ENCODE measurements around the gene GSE1. TPM values are rescaled to one million over a fixed set of nuclear protein-coding genes. Genes with fewer than 3 reads are reported as not detected.

The GSE1 gene
- polyA plus RNA-seq, 3 donors = 62.2 to 81.9 (median 73.5) TPM

DNA sequence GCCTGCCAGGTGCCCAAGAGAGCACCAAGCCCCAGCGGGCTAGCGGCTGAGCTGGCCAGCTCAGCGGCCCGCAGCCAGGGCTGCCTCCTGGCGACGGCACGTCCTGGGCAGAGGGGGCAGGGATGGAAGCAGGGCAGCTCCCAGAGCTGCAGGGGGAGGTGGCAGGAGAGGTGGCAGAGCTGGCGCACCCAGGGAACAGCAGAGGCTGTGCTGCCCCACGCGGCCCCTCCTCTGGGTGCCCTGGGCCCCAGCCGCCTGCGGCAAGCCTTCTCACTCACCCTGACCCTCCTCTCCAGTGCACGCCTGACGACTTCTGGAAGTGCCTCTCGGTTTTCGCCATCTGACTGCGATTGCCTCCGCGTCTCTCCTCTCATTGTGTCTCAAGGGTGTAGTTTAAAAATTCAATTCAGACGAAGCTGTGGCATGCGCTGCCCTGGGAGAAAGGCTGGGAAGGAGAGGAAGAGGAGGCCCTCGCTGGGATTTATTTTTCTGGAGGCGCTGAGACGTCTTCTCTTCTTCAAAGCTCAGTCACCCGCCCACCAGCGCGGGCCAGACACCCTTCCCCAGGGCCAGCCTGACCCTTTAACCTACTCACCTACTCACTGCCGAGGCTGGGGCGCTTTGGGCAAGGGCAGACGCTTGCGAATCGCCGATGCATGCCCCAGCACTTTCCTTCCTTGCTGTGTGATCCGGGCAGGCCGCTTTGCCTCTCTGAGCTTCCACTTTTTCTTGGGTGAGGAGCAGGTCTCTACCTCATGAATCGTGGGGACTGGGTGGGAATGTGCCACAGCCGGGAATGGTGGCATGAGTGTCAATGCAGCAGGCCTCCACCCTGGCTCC lies 24.9 kb downstream of the GSE1 start:
- DNase-seq (ENCODE audit: extremely low read depth in 1 of 11, low read depth in 9 of 11, low spot score in 4 of 11) = no peak

DNA sequence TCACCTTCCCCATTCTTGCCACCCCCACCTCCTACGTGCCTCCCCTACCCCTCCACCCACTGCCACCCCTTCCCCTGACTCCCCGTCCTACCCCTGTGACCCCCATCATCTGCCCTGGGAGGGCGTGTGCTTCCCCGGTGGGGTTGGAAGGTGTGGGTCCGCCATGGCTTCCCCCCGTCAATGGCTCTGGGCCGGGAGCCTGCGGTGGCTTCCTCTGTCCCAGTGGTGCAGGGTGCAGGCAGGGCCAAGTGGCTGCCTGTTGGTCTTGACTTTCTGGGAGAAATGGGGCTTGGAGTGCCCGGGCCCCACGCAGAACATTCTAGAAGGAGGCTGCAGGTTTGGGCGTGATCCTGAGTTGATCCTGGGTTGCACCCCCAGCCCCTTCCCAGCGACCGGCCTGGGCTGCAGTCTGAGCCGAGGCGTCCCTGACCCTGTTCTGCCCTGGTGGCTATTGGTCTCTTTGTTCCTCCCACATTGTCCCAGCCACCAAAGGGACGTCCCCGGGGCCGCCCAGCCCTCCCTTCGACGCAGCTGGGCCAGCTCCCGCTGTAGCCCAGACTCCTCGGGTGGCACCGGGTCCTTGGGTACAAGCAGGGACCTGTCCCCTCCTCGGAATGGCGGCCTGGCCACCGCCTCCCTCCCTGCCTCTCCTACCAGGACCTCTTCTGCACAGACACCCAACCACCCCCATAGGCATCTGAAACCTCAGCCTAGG lies 25.7 kb downstream of the GSE1 start:
- DNase-seq (ENCODE audit: extremely low read depth in 1 of 11, low read depth in 9 of 11, low spot score in 4 of 11) = no peak

DNA sequence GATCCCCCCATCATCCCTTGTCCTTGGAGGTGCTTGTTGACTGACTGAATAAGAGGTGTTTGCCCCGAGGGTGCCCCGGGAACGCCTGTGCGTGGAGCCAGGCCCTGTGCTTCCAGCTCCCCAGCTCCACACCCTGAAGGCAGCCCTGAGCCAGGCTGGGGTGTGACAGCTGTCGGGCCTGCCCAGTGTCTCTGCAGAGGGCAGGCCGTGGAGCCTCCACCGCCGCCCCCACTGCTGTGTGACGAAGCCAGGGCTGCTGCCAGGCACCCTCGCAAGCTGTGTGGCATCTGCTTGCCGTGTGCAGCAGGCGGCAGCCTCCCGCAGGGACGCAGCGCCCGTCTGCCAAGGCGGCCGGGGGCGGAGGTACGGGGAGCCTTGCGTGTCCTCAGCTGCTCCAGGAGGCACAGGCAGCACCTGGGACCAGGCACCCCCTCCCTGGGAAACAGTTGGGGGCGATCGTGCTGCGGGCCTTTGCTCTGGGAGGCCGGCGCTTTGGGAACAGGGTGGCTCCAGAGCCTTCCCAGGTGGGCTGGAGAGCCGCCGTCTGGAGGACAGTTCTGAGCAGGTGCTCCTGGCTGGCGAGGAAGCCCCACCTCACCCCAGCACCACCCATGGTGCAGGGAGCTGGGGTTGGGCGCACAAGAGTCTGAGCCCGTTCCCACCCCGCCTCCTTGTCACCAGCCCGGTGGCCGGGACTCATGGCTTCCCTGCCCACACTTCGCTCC lies 26.6 kb downstream of the GSE1 start:
- DNase-seq (ENCODE audit: extremely low read depth in 1 of 11, low read depth in 9 of 11, low spot score in 4 of 11) = no peak

DNA sequence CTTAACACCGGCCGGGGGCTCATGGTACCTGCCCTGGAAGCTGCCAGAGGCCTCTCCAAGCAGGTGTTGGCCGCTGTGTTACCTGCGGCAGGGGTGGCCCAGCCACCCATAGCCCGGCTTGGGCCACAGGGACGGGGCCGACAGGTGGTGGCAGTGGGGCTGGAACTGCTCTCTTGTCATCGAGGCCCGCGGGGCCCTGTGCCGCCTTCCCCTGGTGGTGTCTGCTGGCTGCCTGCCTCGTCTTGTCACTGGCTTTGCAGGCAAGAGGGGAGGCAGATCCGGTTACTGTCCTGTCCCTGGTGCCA lies 27.1 kb downstream of the GSE1 start:
- no peak for DNase-seq (ENCODE audit: extremely low read depth in 1 of 11, low read depth in 9 of 11, low spot score in 4 of 11)

DNA sequence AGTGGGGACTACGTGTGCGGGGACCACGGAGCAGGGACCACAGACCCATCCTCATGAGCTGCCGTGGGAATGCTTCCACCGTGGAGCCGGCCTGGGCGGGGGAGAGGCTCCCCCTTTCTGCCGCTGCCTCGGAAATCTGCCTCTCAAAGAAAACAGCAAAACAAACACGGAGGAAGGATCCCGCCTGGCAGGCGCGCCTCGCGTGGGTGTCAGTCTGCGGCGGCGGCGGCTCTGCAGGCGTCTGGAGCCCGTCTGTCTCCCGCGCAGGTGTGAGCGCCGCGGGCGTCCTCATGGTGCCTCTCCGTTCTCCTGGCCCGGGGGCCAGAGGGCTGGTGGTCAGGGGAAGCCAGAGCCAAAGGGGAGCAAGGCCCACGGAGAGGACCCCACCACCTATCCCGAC lies 27.5 kb downstream of the GSE1 start:
- no peak for DNase-seq (ENCODE audit: extremely low read depth in 1 of 11, low read depth in 9 of 11, low spot score in 4 of 11)

DNA sequence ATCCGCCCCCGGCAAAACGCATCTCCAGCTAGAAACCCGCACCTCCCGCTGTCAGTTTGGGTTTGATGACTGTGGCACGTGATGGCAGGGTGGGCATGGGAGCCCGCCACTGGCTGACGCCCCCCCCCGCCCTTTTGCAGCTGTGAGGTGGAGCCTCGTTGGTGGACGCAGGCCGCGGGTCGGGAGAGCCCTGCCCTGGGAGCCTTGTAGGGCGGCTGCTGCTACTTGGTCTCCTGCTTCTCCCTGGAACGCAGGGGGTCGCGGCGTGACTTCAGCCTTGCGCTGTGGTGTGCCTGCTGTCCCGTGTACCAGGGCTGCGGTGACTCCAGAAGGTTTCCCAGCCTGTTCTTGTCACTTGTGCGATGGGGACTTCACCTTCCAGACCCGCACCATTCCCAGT lies 28.2 kb downstream of the GSE1 start:
- DNase-seq (ENCODE audit: extremely low read depth in 1 of 11, low read depth in 9 of 11, low spot score in 4 of 11) = no peak

DNA sequence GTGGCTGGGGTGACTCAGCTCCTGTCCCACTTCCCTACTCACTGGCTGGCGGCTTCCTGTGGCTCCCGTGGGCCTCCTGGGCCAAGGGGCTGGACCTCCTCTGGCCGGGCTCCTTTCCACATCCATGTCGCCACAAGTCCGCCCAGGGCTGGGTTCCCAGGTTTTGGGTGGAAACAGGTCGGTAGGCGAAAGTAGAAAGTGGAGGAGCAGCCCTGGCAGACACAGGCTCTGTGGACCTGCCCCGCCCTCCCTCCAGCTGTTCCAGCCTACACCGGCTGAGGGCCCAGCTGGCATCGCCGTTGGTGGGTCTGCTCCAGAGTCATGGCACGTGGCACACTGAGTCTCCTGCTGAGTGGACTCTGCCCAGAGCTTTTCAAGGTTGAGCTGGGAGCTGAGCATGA lies 28.7 kb downstream of the GSE1 start:
- no peak for DNase-seq (ENCODE audit: extremely low read depth in 1 of 11, low read depth in 9 of 11, low spot score in 4 of 11)

DNA sequence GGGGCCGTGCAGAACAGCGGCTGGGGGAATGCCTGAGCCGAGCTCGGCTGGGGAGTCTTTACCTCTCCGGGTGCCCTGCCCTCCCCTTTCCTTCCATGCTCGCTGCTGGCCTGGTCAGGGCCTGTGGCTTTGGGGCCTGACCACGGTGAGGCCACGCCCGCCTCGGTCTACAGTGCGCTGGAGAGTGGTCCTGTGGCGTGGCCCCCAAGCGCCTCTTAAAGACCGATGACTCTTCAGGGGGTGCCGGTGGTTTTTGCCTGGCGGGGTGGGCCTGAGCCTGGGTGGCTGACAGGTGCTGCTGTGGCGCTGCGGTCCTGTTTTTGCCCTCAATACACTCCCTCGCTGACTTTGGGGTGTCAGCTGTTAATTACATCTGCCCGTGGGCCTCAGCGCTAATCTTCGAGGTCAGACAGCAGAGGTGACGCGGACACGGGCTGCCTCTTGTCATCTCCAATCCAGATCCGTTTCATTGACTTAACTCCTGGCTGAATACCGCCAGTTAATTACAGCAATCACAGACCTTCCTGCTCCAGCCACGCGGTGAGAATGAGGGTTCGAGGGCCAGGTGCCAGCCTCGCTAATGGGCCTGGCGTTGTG lies 29.7 kb downstream of the GSE1 start:
- DNase-seq (ENCODE audit: extremely low read depth in 1 of 11, low read depth in 9 of 11, low spot score in 4 of 11) = no peak

DNA sequence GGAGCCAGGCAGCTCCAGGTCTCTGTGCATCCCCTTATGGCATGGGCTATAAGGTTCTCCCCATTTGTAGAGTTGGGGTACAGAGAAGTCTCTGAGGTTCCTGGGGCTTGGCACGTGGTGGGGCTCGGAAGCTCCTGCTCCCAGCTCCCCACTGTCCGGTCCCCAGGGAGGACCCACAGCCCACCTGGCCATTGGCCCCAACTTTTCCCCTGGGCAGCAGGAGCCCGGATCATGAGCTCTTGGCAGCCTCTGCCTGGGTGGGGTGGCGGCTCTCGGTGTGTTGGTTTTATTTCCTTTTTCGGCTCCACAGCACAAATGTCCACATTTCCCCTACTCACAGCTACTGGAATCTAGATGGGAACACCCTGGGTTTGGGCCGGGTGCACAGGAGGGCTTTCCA lies 30.5 kb downstream of the GSE1 start:
- no peak for DNase-seq (ENCODE audit: extremely low read depth in 1 of 11, low read depth in 9 of 11, low spot score in 4 of 11)

DNA sequence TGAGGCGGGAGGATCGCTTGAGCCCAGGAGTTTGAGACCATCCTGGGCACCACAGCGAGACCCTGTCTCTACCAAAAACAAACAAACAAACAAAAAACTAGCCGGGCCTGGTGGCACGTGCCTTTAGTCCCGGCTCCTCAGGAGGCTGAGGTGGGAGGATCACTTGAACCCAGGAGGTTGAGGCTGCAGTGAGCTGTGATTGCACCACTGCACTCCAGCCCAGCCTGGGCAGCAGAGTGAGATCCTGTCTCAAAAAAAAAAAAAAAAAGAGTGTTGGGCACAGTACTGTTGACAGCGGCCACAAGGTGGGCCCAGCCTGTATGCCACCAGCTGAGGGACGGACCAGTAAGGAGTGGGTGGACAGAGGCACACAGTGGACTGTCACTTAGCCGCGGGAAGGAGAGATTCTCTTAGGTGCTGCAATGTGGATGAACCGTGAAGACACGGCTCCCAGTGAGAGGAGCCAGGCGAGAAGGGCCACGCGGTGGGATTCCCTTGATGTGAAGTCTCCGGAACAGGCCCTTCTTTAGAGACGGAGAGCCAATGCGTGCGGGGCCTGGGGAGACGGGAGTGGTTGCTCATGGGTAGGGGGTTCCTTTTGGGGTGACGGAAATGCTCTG lies 31.1 kb downstream of the GSE1 start:
- DNase-seq (ENCODE audit: extremely low read depth in 1 of 11, low read depth in 9 of 11, low spot score in 4 of 11) = no peak

DNA sequence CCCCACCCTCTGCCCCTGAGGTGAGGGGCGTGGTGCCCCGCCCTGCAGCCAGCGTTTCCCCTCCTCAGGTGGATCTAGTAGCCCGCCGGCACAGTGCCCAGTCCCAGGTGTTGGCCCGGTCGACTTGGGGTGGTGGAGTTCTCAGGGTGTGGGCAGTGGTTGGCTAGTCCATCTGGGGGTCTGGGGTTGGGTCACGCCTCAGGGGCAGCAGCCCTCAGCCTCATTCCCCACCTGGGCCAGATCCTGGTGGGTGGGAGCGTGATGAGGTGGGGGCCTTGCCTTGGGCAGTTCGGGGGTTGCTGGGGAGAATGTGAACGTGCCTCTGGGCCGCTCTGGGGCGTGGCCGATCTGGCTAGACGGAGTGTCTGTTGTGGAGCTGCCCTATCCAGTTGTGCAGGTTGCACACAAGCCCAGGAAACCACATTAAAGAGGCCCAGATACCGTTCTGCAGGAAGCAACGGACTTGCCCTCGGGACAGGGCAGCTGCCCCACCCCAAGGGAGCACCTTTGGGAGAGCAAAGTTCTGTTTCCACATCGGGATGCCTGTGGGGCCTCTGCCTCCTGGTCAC lies 32.0 kb downstream of the GSE1 start:
- DNase-seq (ENCODE audit: extremely low read depth in 1 of 11, low read depth in 9 of 11, low spot score in 4 of 11) = no peak

DNA sequence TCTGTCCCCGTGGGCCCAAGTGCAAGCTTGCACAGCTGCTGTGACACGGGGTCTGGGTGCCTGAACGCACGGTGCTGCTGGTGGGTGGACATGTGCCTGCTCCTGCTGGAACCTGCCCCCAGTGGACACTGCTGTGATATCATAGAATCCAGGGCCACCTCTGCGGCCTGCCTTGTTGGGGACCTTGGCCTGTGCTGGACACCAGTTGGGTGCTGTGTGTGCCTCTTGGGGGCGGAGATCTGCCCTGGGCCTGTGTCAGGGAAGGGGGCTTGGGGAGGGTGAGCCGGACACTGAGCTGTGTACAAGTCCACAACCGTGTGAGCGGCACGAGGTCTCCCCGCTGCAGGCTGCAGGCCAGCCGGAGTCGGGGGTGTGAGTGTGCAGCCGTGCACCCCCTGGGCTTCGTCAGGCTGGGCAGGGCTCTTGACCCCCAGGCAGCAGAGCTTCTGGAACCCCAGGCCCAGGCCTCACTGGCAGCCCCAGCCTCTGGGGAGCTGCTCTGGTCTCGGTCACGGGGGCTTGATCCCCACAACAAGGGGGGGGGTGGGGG lies 33.3 kb downstream of the GSE1 start:
- DNase-seq (ENCODE audit: extremely low read depth in 1 of 11, low read depth in 9 of 11, low spot score in 4 of 11) = no peak

DNA sequence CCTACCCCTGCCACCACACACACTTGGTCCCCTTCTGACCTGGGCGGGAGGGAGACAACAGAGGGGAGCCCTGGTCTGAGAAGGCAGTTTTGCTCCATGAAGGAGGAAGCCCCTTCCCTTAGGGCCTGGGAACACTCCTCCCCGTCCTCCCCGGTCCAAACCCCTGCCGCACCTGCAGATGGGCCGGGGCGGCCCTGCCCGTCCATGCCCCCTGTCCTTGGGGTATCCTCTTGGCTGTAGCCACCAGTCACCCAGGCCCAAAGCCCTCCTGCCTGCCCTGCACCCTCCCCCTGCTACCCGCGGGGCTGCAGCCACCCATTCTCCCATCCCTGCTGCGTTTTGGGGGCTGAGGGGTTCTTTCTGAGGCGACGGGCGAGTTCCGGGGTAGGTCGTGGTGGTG lies 33.9 kb downstream of the GSE1 start:
- DNase-seq (ENCODE audit: extremely low read depth in 1 of 11, low read depth in 9 of 11, low spot score in 4 of 11) = no peak

DNA sequence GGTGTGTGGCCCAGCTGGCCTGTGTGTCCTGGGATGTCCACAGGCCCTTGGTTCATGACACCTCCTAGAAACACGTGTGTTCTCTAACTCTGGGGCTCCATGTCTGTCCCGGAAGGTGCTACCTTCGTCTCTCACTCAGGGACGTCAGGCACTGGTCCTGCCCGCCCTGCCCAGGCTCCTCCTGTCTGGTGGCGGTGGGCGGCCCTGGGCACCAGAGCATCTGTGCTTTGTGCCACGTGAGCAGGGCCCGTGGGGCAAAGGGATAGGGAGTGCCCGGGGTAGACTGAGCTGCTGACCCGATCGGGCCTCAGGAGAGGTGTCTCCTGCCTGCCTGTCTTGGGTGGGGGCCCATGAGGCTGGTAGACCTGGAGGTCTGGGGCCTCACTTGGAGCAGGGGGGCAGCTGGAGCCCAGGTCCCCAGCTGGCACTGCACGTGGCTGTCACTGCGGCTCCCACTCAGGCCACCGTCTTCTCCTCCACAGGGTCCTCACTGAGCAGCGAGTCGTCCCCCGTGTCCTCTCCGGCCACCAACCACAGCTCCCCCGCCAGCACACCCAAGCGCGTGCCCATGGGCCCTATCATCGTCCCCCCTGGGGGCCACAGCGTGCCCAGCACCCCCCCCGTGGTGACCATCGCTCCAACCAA lies 35.1 kb downstream of the GSE1 start:
- DNase-seq (ENCODE audit: extremely low read depth in 1 of 11, low read depth in 9 of 11, low spot score in 4 of 11) = no peak

DNA sequence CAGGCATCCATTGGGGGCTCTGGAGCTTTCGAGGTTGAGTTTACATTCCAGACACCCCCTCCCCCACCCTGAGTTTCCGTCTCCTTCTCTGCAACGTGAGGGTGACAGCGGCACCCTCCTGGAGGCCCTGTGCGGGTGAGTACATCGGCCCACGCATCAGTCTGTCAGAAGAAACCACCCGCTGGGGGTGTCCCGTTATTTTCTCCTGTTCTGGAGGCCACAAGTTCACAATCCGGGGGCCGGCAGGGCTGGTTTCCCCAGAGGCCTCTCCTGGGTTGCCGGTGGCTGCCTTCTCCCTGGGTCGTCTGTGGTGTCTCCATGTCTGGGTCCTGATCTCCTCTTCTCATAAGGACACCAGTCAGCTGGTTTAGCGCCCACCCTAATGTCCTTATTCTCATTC lies 35.7 kb downstream of the GSE1 start:
- no peak for DNase-seq (ENCODE audit: extremely low read depth in 1 of 11, low read depth in 9 of 11, low spot score in 4 of 11)

DNA sequence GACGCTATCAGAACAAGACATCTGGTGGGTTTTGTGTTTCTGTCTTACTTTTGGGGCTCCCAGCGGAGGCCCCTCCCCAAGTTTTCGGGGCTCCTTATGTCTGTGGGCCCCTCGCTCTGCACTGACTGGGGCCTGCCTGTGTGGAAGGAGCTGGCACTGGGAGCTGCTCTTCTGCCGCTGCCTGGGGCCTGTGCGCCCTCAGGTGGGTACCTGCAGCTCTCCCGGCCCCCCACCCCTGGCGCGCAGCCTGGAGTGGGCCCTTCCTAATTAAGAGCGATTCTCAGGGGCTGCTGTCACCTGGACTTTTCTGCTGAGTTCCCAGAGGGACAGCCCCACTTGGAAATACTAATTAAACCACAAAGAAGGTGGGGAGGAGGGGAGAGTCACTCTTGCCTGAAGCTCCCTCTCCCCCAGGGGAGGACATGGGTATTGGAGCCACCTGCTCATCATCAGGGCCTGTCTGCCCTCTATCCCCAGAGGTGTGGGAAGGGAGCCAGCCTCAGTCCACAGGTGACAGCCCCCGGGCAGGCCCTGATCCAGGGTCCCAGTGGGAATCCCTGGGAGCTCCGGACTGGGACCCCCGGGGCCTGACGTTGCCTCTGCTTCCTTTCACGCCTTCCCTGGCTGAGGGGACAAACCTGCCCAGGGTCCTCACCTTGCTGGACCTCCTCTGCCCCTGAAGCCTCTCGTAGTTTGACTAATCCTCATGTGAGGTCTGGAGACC lies 36.5 kb downstream of the GSE1 start:
- no peak for DNase-seq (ENCODE audit: extremely low read depth in 1 of 11, low read depth in 9 of 11, low spot score in 4 of 11)

DNA sequence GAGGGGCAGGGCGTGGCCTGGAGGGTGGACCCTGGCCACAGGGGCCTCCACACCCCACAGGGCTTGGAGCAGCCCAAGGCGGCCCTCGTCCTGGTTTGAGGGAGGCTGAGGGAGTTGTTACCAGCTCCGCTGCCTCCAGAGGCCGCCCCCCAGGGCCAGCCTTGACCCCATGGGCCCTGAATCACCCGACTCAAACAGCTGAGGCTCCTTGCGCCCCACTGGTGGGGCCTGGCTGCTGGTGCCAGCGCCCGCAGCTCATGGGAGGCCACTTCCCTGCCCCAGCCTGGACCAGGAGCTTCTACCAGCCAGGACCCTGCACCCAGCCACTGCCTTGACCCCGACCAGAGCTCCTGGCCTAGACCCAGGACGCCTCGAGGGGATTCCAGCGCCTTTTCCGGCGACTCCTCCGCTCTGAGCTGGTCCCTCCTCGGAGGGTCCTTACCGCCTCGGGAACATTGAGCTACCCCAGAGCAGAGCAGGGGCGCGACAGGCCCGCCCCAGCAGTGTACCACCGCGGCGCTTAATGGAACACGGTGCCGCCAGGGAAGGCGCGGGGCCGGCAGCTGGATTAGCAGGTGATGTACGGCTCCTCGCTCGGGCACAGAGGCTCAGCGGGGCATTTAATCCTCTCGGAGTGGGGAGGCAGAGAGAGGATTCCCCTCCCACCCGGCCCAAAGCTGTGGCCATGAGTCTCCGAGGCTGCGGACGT lies 37.2 kb downstream of the GSE1 start:
- peak in 1 of 11 donors; percentile 34 for DNase-seq (ENCODE audit: extremely low read depth in 1 of 11, low read depth in 9 of 11, low spot score in 4 of 11)
